ENCODE measurements around the gene CCDC183. TPM values are rescaled to one million over a fixed set of nuclear protein-coding genes. Genes with fewer than 3 reads are reported as not detected.

Gene CCDC183
- total RNA-seq, 1 donor from 2014 or later = 0.89 TPM

- Mint-ChIP-seq H3K27ac (ENCODE audit: unreplicated experiment) (peak overlapping the region; percentile 59), H3K36me3 (ENCODE audit: unreplicated experiment) (peaks cover 8% of the 10 kb centered on the region), H3K4me1 (ENCODE audit: unreplicated experiment) (peaks cover 28% of the 10 kb centered on the region), H3K27me3 (ENCODE audit: unreplicated experiment) (no peaks in the 10 kb centered on the region), H3K9me3 (ENCODE audit: unreplicated experiment) (no peaks in the 10 kb centered on the region), H3K4me3 (ENCODE audit: unreplicated experiment) (peak overlapping the region; percentile 76)
- TF ChIP-seq CTCF (IDR thresholded peaks at IDR 0.05) = no peak
- no peak for DNase-seq (ENCODE audit: extremely low spot score, unreplicated experiment)
Observed at GRCh38 chr9:136808075-136808805, 12.1 kb downstream of the CCDC183 start.

DNA sequence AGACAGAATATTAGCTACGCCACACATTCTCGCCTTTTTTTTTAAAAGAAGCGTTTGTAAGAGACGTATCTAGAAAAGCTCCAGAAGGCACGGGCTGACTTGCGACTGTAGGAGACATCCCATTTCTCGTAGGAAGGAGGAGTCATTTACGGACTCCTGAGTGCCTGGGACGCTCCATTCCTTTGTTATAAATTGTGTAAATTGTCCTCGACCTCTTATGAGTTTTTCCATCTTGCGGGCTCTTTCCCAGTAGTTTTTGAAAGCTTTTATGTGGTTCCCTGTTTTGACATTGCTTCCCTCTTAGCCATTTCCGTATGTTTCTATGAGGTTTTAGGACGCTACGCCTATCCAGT is 12.6 kb downstream of the CCDC183 start:
- Mint-ChIP-seq H3K36me3 (ENCODE audit: unreplicated experiment) (peaks cover 11% of the 10 kb centered on the region), H3K9me3 (ENCODE audit: unreplicated experiment) (no peaks in the 10 kb centered on the region), H3K4me3 (ENCODE audit: unreplicated experiment) (peak overlapping the region; percentile 72), H3K27me3 (ENCODE audit: unreplicated experiment) (no peaks in the 10 kb centered on the region), H3K4me1 (ENCODE audit: unreplicated experiment) (peaks cover 28% of the 10 kb centered on the region), H3K27ac (ENCODE audit: unreplicated experiment) (peak overlapping the region; percentile 59)
- TF ChIP-seq CTCF (IDR thresholded peaks at IDR 0.05) = no peak
- DNase-seq (ENCODE audit: extremely low spot score, unreplicated experiment) = no peak

- no peak for TF ChIP-seq CTCF (IDR thresholded peaks at IDR 0.05)
- Mint-ChIP-seq H3K4me1 (ENCODE audit: unreplicated experiment) (peaks cover 9% of the 10 kb centered on the region), H3K27me3 (ENCODE audit: unreplicated experiment) (no peaks in the 10 kb centered on the region), H3K9me3 (ENCODE audit: unreplicated experiment) (no peaks in the 10 kb centered on the region), H3K36me3 (ENCODE audit: unreplicated experiment) (peaks cover 14% of the 10 kb centered on the region), H3K4me3 (ENCODE audit: unreplicated experiment) (no peak overlapping the region), H3K27ac (ENCODE audit: unreplicated experiment) (no peak overlapping the region)
- DNase-seq (ENCODE audit: extremely low spot score, unreplicated experiment) = no peak
Observed at GRCh38 chr9:136814725-136815421, 18.7 kb downstream of the CCDC183 start.

DNA sequence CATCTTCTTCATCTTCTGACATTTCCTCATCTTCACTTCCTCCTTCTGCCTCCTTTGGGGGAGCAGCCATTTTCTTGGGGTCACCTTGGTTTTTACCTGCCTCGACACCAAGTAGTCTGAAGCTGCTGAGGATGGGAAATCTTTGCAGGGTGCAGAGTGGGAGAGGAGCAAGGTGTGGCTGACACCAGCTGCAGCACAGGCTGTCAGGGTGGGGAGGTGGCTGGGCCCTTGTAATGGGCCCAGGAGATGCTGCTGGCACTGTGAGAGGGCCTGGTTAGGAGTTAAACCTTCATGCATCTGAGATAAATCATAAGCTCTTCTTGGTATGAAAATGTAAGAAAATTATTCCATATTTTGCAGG is 19.3 kb downstream of the CCDC183 start:
- peaks cover 14% of the 10 kb centered on the region for H3K36me3 Mint-ChIP-seq (ENCODE audit: unreplicated experiment)
- peaks cover 6% of the 10 kb centered on the region for H3K4me1 Mint-ChIP-seq (ENCODE audit: unreplicated experiment)
- no peak overlapping the region for H3K27ac Mint-ChIP-seq (ENCODE audit: unreplicated experiment)
- H3K9me3 Mint-ChIP-seq (ENCODE audit: unreplicated experiment) = no peaks in the 10 kb centered on the region
- no peaks in the 10 kb centered on the region for H3K27me3 Mint-ChIP-seq (ENCODE audit: unreplicated experiment)
- no peak for DNase-seq (ENCODE audit: extremely low spot score, unreplicated experiment)
- no peak overlapping the region for H3K4me3 Mint-ChIP-seq (ENCODE audit: unreplicated experiment)
- no peak for TF ChIP-seq CTCF (IDR thresholded peaks at IDR 0.05)

DNA sequence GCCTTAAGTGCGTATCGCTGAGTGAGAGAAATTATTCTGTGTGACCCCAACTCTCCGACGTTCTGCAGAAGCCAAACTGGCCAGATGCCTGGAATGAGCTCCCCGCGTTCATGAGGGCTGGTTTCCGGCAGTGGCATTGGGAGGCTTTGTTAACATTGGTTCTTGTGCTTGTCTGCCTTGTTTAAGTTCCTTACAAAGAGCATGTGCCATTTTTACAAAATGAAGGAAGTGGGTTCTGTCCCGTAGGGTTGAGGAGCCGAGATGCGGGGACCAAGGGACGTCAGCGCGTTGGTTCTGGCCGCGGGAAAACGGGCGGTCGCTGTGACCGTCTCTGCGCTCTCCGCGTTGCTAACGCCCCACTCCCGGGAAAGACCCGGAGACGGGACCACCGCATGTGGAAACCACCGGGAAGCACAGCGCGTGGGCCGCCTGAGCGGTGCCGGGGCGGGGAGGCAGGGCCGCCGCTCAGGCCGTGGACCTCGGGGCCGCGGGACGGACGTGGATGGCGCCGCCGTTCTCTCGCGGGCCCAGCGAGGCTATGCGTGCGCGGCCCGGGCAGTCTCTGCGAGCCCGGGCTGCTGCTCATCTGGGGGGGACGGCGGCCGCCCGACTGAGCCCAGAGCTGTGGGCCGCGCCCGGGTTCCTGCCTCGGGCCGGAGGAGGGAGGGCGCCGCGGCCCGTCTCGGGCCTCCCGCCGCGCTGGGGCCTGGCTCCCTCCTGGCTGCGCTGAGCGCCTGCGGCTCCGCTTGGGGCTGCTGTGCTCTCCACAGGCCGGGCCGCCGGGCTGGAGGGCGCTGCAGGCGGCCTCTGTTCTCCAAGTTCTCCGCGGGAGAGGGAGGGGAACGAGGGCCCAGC is 25.1 kb downstream of the CCDC183 start:
- H3K27me3 Mint-ChIP-seq (ENCODE audit: unreplicated experiment) = no peaks in the 10 kb centered on the region
- TF ChIP-seq CTCF (IDR thresholded peaks at IDR 0.05) = no peak
- no peak for DNase-seq (ENCODE audit: extremely low spot score, unreplicated experiment)
- no peaks in the 10 kb centered on the region for H3K36me3 Mint-ChIP-seq (ENCODE audit: unreplicated experiment)
- no peaks in the 10 kb centered on the region for H3K9me3 Mint-ChIP-seq (ENCODE audit: unreplicated experiment)
- H3K4me1 Mint-ChIP-seq (ENCODE audit: unreplicated experiment) = peaks cover 6% of the 10 kb centered on the region
- H3K4me3 Mint-ChIP-seq (ENCODE audit: unreplicated experiment) = no peak overlapping the region
- H3K27ac Mint-ChIP-seq (ENCODE audit: unreplicated experiment) = no peak overlapping the region

Data from osteocyte (in vitro differentiated cells).